Measurements from ENCODE around the gene AADACL4. TPM values are rescaled to one million over a fixed set of nuclear protein-coding genes. Genes with fewer than 3 reads are reported as not detected.
"Not testable (repeated sequence)": the region's sequence is repeated elsewhere in the genome, so short reads cannot be mapped to it uniquely, and the experiment has no call there.

Gene AADACL4
- total RNA-seq, 1 experiment from 2014 or later, result not detected

DNA sequence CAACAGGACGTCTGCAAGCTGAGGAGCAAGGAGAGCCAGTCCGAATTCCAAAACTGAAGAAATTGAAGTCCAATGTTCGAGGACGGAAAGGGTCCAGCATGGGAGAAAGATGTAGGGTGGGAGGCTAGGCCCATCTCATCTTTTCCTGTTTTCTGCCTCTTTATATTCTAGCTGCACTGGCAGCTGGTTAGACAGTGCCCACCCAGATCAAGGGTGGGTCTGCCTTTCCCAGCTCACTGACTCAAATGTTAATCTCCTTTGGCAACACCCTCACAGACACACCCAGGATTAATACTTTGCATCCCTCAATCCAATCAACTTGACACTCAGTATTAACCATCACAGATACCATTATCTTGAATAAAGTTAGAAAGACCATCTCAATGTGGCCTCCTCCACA, 32.2 kb downstream of the AADACL4 start:
- not testable (repeated sequence) for H3K36me3 ChIP-seq; H3K27ac ChIP-seq; DNase-seq; H3K27me3 ChIP-seq; H3K4me3 ChIP-seq; H3K9me3 ChIP-seq (replicated peaks); H3K4me1 ChIP-seq

DNA sequence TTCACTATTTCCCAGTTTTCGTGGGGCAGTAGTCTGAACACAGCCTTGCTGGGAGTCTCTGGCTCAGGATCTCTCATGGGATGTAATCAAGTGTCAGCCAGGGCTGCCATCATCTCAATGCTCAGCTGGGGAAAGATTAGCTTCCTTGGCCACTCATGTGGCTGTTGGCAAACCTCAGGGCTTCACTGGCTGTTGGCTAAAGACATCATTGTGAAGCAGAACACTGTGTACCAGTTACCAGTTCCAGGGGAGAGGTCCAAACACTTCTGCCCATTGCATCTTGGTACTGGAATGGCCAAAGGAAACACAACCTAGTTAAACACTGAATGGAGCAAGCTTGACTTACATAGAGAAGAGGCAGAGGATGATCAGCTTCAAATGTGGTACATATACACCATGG, 33.7 kb downstream of the AADACL4 start:
- H3K4me1 ChIP-seq, result no peaks in the 10 kb centered on the region
- no peaks in the 10 kb centered on the region; the same call in 1 of the 2 replicates for H3K9me3 ChIP-seq (replicated peaks)
- H3K36me3 ChIP-seq, result no peaks in the 10 kb centered on the region
- no peaks in the 10 kb centered on the region for H3K27me3 ChIP-seq
- H3K27ac ChIP-seq, result no peak overlapping the region
- no peak overlapping the region for H3K4me3 ChIP-seq
- no peak for DNase-seq

DNA sequence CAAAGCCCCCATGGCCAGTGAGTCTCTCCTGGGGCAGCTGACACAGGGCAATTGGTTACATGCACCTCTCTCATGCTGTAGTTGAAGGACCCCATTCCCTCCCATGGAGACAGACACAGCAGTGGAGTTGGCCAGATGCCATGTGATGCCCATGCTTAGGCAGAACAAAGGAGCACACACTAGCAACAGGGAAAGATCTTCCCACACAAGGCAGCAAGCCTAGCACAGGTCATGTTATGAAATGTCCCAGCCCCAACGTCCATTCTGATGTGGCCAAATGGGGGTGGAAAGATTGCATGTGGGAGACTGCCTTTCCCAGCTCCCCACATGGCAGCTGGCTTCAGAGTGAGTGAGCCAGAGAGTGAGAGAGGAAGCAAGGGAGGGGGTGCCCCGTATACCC, 34.5 kb downstream of the AADACL4 start:
- no peaks in the 10 kb centered on the region for H3K4me1 ChIP-seq
- DNase-seq, result no peak
- H3K9me3 ChIP-seq (replicated peaks), result no peaks in the 10 kb centered on the region; the same call in 1 of the 2 replicates
- no peaks in the 10 kb centered on the region for H3K27me3 ChIP-seq
- H3K4me3 ChIP-seq, result no peak overlapping the region
- no peak overlapping the region for H3K27ac ChIP-seq
- H3K36me3 ChIP-seq, result no peaks in the 10 kb centered on the region

DNA sequence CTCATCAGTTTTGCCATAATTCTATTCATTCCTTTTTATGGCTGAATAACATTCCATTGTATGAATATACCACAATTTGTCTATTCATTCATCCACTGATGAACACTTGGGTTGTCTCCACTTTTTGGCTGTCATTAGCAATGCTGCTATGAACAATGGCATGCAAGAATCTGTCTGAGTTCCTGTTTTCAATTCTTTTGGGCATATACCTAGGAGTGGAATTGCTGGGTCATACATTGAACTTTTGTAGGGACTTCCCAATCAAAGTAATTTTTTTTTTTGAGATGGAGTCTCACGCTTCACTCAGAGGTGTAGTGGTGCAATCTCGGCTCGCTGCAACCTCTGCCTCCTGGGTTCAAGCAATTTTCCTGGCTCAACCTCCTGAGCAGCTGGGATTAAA, 34.9 kb downstream of the AADACL4 start:
- Histone ChIP-seq H3K4me3 (no peak overlapping the region), H3K27ac (no peak overlapping the region), H3K27me3 (no peaks in the 10 kb centered on the region), H3K36me3 (no peaks in the 10 kb centered on the region), H3K9me3 (replicated peaks) (no peaks in the 10 kb centered on the region; the same call in 1 of the 2 replicates), H3K4me1 (no peaks in the 10 kb centered on the region)
- DNase-seq, result no peak

DNA sequence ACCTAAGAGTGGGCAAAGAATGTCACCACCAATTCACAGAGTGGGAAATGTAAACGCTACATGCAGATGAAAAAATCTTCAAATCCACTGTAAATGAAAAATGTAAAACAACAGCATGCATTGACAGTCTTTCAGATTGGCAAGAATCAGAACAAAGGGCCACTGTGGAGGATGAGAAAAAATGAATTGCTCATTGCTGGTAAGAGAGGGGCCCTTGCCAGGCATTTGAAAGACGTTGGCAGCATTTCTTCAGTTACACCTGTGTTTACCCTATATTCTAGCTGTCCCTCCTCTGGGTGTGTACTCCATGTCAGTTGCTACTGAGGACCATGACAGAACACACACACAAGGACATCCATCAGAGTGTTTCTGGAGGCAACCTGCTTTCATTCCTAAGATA, 46.3 kb downstream of the AADACL4 start:
- no peaks in the 10 kb centered on the region for H3K4me1 ChIP-seq
- H3K36me3 ChIP-seq, result no peaks in the 10 kb centered on the region
- no peaks in the 10 kb centered on the region for H3K27me3 ChIP-seq
- DNase-seq, result no peak
- no peaks in the 10 kb centered on the region for H3K9me3 ChIP-seq (replicated peaks)
- no peak overlapping the region for H3K27ac ChIP-seq
- no peak overlapping the region for H3K4me3 ChIP-seq

DNA sequence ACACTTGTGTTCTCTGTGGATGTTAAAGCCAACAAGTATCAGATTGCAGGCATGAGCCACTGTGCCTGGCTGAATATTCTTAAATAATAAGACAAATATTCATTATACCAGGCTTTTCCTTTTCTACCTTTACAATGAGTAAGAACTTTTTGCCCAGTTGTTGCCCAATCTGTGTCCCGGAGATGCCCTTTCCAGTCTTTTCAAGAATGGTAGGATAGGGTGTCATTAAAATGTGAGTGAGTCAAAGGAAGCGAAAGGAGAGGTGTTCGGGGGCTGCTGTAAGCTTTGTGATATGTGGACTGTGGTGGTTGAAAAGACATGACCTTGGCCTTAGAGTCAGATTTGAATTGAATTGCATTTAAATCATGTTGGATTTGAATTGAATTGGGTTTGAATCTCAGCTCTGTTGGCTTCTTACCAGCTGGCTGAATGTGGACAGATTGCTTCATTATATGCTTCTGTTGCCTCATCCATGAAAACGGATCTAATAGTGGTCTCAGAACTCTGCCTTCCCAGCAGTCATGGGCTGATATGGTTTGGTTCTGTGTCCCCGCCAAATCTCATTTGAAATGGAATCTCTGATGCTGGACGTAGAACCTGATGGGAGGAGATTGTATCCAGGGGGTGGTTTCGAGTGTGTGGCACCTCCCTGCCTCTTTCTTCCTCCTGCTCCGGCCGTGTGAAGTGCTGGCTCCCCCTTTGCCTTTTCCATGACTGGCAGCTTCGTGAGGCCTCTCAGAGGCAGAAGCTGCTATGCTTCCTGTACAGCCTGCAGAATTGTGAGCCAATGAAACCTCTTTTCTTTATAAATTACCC, 49.3 kb downstream of the AADACL4 start:
- Histone ChIP-seq H3K27ac (no peak overlapping the region), H3K9me3 (replicated peaks) (no peaks in the 10 kb centered on the region), H3K36me3 (no peaks in the 10 kb centered on the region), H3K4me3 (no peak overlapping the region), H3K27me3 (no peaks in the 10 kb centered on the region), H3K4me1 (no peaks in the 10 kb centered on the region)
- no peak for DNase-seq

DNA sequence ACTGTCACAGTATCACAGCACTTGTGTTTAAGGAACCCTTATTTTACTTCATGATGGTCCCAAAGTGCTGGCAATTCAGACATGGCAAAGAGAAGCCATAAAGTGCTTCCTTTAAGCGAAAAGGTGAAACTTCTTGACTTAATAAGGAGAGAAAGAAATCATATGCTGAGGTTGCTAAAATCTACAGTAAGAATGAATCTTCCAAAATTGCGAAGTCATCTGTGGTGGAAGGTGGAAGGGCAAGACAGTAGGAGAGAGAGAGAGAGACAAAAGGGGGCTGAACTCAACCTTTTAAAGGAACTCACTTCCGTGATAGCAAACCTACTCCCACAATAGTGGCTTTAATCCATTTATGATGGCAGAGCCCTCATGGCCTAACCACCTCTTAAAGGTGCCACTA, 52.8 kb downstream of the AADACL4 start:
- no peak for DNase-seq
- H3K36me3 ChIP-seq, result no peaks in the 10 kb centered on the region
- H3K9me3 ChIP-seq (replicated peaks), result no peaks in the 10 kb centered on the region
- no peak overlapping the region for H3K27ac ChIP-seq
- no peak overlapping the region for H3K4me3 ChIP-seq
- H3K27me3 ChIP-seq, result no peaks in the 10 kb centered on the region
- no peaks in the 10 kb centered on the region for H3K4me1 ChIP-seq

DNA sequence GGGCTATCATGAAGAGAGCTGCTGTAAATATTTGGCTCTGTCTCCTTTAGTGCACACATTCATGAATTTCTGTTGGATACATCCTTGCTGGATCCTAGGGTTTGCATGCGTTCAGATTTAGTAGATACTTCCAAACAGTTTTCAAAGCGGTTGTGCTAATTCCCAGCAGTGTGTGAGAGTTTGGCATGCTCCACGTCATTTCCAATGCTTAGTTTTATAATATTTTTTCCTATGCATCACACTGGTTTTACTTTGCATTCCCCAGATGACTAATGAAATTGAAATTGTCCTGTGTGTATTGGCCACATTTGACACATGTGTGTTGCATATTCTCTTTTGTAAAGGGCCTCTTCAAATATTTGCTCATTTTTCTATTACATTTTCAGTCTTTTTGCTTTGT, 53.5 kb downstream of the AADACL4 start:
- Histone ChIP-seq H3K4me1 (no peaks in the 10 kb centered on the region), H3K36me3 (no peaks in the 10 kb centered on the region), H3K9me3 (replicated peaks) (no peaks in the 10 kb centered on the region), H3K4me3 (no peak overlapping the region), H3K27me3 (no peaks in the 10 kb centered on the region), H3K27ac (no peak overlapping the region)
- no peak for DNase-seq

DNA sequence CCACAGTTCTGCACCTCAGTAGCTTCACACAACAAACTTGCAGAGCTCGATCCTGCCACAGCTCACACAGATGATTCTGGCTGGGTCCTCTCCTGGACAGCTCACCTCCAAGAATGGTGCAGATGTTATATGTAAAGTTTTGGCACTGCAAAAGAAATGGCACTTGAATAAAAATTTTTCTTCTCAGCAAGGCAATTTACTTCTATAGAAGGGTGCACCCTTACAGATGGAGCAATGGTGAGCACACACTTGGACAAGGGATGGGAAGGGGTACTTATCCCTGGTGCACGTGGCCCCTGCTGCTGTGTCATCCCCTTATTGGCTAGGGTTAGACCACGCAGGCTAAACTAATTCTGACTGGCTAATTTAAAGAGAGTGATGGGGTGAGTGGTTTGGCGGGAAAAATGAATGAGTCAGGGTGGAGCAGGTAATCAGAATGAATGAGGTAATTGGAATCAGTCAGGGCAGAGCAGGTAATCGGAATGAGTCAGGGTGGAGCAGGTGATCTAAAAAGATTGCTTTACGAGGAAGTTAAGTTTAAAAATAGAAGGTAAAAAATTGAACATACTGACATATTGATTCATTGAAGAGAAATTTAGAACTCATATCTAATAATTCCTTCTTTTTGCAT, 60.1 kb downstream of the AADACL4 start:
- no peaks in the 10 kb centered on the region for H3K9me3 ChIP-seq (replicated peaks)
- H3K27me3 ChIP-seq, result no peaks in the 10 kb centered on the region
- H3K27ac ChIP-seq, result no peak overlapping the region
- no peak for DNase-seq
- no peak overlapping the region for H3K4me3 ChIP-seq
- no peaks in the 10 kb centered on the region for H3K36me3 ChIP-seq
- no peaks in the 10 kb centered on the region for H3K4me1 ChIP-seq

DNA sequence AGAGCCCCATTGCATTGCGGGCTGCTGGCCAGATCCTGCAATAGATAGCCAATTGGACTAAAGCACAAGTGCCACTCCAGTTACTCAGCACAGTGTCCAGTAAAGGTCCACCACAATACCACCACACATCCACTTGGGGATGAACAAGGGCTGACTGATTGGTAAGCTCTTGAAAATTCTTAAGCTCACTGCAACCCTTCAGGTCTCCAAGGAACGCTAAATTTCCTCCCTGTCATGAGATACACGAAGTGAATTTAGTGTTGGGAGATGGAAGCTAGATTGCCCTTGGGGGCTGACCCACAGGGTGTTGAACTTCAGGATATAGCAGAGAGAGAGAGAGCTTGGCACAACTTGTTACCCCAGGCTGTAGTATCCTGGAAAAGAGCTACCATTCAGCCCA, 62.2 kb downstream of the AADACL4 start:
- Histone ChIP-seq H3K27ac (no peak overlapping the region), H3K27me3 (no peaks in the 10 kb centered on the region), H3K36me3 (no peaks in the 10 kb centered on the region), H3K9me3 (replicated peaks) (no peaks in the 10 kb centered on the region), H3K4me3 (no peak overlapping the region), H3K4me1 (no peaks in the 10 kb centered on the region)
- no peak for DNase-seq

DNA sequence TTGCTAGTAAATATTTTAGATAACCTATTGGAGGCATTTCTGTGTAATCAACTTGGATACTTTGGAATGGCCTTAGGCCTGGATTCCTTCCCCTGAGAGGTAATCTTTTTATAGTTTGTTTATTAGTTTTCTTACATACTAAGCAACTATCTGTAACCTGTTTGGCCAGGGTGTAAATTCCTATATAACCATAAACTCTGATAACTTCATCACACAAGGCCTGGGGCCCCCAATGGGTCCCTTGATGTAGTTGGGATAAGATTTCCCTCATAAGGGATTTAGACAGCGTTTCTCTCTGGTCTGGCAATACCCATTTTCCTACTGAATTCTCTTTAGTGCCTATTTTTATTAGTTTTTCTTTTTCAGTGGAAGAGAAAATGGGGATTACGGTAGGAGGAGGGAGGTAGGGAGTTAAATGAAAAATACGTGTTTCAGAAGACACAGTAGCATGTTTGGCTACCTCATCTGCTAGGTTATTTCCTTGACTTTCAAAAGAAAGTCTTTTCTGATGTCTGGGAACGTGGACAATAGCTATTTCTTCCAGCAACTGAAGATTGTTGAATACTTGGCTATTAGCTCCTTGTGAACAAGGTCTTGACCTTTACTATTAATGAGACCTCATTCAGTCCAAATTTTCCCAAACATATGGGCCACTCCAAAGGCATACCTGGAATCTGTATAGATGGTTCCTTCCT, 64.7 kb downstream of the AADACL4 start:
- Histone ChIP-seq H3K9me3 (replicated peaks) (no peaks in the 10 kb centered on the region), H3K36me3 (no peaks in the 10 kb centered on the region), H3K27ac (no peak overlapping the region), H3K27me3 (0 out of 2 replicates have a peak, but pooled peaks cover 2% of the 10 kb centered on the region), H3K4me1 (no peaks in the 10 kb centered on the region), H3K4me3 (no peak overlapping the region)
- no peak for DNase-seq

DNA sequence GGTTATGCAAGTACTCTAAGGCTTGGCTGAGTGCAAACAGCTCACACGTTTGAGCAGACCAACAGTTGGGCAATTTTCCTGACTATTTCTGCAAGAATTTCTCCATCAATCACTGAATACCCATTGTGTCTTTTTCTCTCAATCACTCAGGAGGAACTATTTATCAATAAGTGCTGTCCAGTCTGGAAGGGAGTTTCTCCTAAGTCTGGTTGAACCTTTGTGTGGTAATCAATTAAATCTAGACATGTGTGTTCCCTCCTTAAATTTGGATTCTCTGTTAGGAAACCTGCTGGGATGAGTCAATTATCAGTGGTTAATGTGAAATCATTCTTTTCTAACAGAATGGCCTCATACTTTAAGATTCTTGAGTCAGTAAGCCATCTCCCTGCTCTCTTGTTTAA, 65.2 kb downstream of the AADACL4 start:
- Histone ChIP-seq H3K4me1 (no peaks in the 10 kb centered on the region), H3K9me3 (replicated peaks) (no peaks in the 10 kb centered on the region), H3K36me3 (no peaks in the 10 kb centered on the region), H3K27ac (no peak overlapping the region), H3K27me3 (0 out of 2 replicates have a peak, but pooled peaks cover 2% of the 10 kb centered on the region), H3K4me3 (no peak overlapping the region)
- DNase-seq, result no peak

DNA sequence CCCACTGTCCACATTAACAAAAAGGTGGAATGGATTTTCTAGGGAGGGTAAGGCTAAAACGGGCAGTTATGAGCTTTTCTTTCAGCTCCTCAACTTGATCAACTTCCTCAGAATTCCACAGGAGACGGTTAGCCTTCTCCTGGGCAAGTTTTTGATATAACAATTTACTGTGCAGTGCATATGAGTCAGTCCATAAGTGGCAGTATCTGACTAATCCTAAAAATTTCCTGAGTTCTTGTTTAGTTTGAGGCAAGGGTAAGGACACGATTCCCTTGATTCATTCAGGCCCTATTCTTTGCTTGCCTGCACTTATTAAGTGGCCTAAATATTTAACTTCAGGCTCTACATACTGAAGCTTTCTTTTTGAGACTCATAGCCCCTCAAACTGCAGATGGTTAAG, 65.8 kb downstream of the AADACL4 start:
- DNase-seq, result no peak
- H3K4me3 ChIP-seq, result no peak overlapping the region
- 0 out of 2 replicates have a peak, but pooled peaks cover 2% of the 10 kb centered on the region for H3K27me3 ChIP-seq
- H3K36me3 ChIP-seq, result no peaks in the 10 kb centered on the region
- no peaks in the 10 kb centered on the region for H3K4me1 ChIP-seq
- H3K27ac ChIP-seq, result no peak overlapping the region
- no peaks in the 10 kb centered on the region for H3K9me3 ChIP-seq (replicated peaks)

DNA sequence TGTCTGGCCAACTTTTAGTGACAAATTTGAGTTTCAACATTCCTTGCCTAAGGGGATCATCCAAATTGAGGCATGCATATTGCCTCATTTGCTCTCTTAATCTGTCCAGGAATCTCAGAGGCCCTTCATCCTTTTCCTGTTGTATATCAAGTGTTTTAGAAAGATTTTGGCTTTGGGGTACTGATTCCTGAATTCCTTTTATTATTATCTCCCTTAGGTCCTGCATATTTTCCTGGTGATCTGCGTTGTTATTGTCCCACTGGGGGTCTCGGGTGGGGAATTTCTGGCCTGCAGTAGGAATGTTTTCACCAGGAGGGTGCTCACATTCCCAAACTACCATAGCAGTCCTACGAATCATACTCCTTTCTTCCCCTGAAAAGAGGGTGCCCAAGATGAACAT, 67.7 kb downstream of the AADACL4 start:
- Histone ChIP-seq H3K4me3 (no peak overlapping the region), H3K9me3 (replicated peaks) (no peaks in the 10 kb centered on the region), H3K27ac (no peak overlapping the region), H3K36me3 (no peaks in the 10 kb centered on the region), H3K27me3 (0 out of 2 replicates have a peak, but pooled peaks cover 2% of the 10 kb centered on the region), H3K4me1 (no peaks in the 10 kb centered on the region)
- DNase-seq, result no peak

DNA sequence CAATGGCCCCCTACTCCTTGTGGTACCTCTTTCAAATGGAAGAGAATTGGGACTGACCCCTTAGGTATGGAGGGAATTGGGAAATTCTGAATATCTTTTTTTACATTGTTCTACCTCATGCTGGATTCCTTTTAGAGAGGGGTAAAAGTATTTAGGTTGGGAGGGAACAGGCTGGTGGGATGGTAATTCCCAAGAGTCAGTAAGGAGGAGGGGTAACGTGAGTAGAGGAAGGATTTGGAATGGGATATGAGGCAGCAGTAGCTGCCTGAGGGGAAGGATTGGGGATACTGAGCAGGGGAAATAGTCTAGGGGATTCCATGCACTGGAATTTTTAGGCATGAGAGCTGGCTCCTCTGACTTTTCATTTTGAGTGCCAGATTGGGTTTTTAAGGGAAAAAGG, 68.2 kb downstream of the AADACL4 start:
- Histone ChIP-seq H3K36me3 (no peaks in the 10 kb centered on the region), H3K27me3 (0 out of 2 replicates have a peak, but pooled peaks cover 2% of the 10 kb centered on the region), H3K4me1 (no peaks in the 10 kb centered on the region), H3K9me3 (replicated peaks) (no peaks in the 10 kb centered on the region), H3K4me3 (no peak overlapping the region), H3K27ac (no peak overlapping the region)
- DNase-seq, result no peak
